Fibroblast of lung (primary cell): ENCODE measurements around the gene ELF3. TPM values are rescaled to one million over a fixed set of nuclear protein-coding genes. Genes with fewer than 3 reads are reported as not detected.
A peak's percentile ranks its signal among the peaks of the same experiment; 100 is the strongest.

ENCODE experiments used
- DNase-seq, 2 donors: peaks; one replicate each; pipeline versions ENCODE4 v3.0.0 to v3.0.0-alpha.2; 2010; ENCODE audit warnings: low read depth in 2 of 2
- H2AFZ ChIP-seq: 2 replicates; pipeline ENCODE4 v1.5.1; 2012; ENCODE audit warnings: low read length, control low read depth, inconsistent platforms
- H3K27ac ChIP-seq: 2 replicates; pipeline ENCODE4 v1.5.1; 2011; ENCODE audit warnings: low read length, control low read depth; ENCODE audit not compliant: insufficient read depth
- H3K27me3 ChIP-seq: 2 replicates; pipeline ENCODE4 v1.5.1; 2011; ENCODE audit warnings: mild to moderate bottlenecking, low read length; ENCODE audit not compliant: control insufficient read depth, insufficient read depth
- H3K36me3 ChIP-seq: 2 replicates; pipeline ENCODE4 v1.5.1; 2011; ENCODE audit warnings: low read length; ENCODE audit not compliant: control insufficient read depth, insufficient read depth
- H3K4me1 ChIP-seq: 2 replicates; pipeline ENCODE4 v1.5.1; 2011; ENCODE audit warnings: low read length; ENCODE audit not compliant: control insufficient read depth, insufficient read depth; ENCODE audit errors: extremely low read depth
- H3K4me2 ChIP-seq: 2 replicates; pipeline ENCODE4 v1.5.1; 2011; ENCODE audit warnings: low read length, control low read depth; ENCODE audit not compliant: insufficient read depth; ENCODE audit errors: extremely low read depth
- H3K4me3 ChIP-seq, 4 experiments: fragments of 200-600 bp in 1 of 4; sonication (generic) in 1 of 4; replicated peaks in 1 of 4; 2 replicates each; pipeline ENCODE4 v1.5.1; 2011 to 2016; ENCODE audit warnings: low read length in 4 of 4, low read depth in 3 of 4, mild to moderate bottlenecking in 3 of 4, control low read depth in 2 of 4, inconsistent platforms in 1 of 4, mixed read lengths in 1 of 4; ENCODE audit not compliant: insufficient read depth in 1 of 4; ENCODE audit errors: control extremely low read depth in 1 of 4
- H3K79me2 ChIP-seq: 2 replicates; pipeline ENCODE4 v1.5.1; 2012; ENCODE audit warnings: mild to moderate bottlenecking, low read length, inconsistent platforms; ENCODE audit not compliant: control insufficient read depth, insufficient read depth
- H3K9ac ChIP-seq: 2 replicates; pipeline ENCODE4 v1.5.1; 2011; ENCODE audit warnings: mild to moderate bottlenecking, low read length, control low read depth; ENCODE audit not compliant: insufficient read depth
- H3K9me3 ChIP-seq: 2 replicates; pipeline ENCODE4 v1.5.1; 2012; ENCODE audit warnings: low read depth, low read length; ENCODE audit not compliant: control insufficient read depth, insufficient read depth
- H4K20me1 ChIP-seq: 2 replicates; pipeline ENCODE4 v1.5.1; 2011; ENCODE audit warnings: low read length; ENCODE audit not compliant: control insufficient read depth, insufficient read depth; ENCODE audit errors: extremely low read depth
- EZH2 ChIP-seq: IDR thresholded peaks from 2 replicates; pipeline ENCODE4 v1.5.1; 2012; ENCODE audit warnings: low read length, control low read depth, mild to moderate bottlenecking; ENCODE audit errors: missing control alignments
- polyA plus RNA-seq, 2 donors: library from polyadenylated mRNA; depleted of rRNA in 1 of 2; stranded (reverse) in 1 of 2; unstranded in 1 of 2; fragments of >200 nt; gene quantifications; 2 replicates each; pipeline ENCODE4 v1.2.1, GENCODE V29; 2011 to 2012; ENCODE audit warnings: missing spikeins in 1 of 2
- total RNA-seq: library from RNA; depleted of rRNA; stranded (reverse); fragments of >200 nt; gene quantifications from 2 replicates; pipeline ENCODE4 v1.2.1, GENCODE V29; 2014
- TF ChIP-seq, protein P1 (sequence below), 2 donors: IDR thresholded peaks in 1 of 2; conservative IDR thresholded peaks in 1 of 2; 1 replicate in 1 of 2; 2 replicates in 1 of 2; pipeline ENCODE4 v1.5.1; 2011 to 2012; ENCODE audit warnings: low read length in 2 of 2, control low read depth in 1 of 2, inconsistent platforms in 1 of 2, low read depth in 1 of 2, mild to moderate bottlenecking in 1 of 2

ELF3 gene
- total and polyA plus RNA-seq, 2 donors (not counting 1 experiment from before 2014, with no cell fraction given) = 0.12 to 0.17 TPM

- Histone ChIP-seq H3K4me1 (no peaks in the 10 kb centered on the region), H3K36me3 (no peaks in the 10 kb centered on the region), H3K4me2 (peak overlapping the region; percentile 91), H3K4me3 (peak overlapping the region; percentile 30 to 92 (median 52)), H4K20me1 (no peaks in the 10 kb centered on the region), H3K9me3 (no peaks in the 10 kb centered on the region), H3K27ac (no peak overlapping the region), H3K79me2 (peaks cover 31% of the 10 kb centered on the region), H2AFZ (peak overlapping the region; percentile 84), H3K9ac (peak overlapping the region; percentile 31), H3K27me3 (no peaks in the 10 kb centered on the region)
- no peak for TF ChIP-seq EZH2
- TF ChIP-seq, protein P1, sequence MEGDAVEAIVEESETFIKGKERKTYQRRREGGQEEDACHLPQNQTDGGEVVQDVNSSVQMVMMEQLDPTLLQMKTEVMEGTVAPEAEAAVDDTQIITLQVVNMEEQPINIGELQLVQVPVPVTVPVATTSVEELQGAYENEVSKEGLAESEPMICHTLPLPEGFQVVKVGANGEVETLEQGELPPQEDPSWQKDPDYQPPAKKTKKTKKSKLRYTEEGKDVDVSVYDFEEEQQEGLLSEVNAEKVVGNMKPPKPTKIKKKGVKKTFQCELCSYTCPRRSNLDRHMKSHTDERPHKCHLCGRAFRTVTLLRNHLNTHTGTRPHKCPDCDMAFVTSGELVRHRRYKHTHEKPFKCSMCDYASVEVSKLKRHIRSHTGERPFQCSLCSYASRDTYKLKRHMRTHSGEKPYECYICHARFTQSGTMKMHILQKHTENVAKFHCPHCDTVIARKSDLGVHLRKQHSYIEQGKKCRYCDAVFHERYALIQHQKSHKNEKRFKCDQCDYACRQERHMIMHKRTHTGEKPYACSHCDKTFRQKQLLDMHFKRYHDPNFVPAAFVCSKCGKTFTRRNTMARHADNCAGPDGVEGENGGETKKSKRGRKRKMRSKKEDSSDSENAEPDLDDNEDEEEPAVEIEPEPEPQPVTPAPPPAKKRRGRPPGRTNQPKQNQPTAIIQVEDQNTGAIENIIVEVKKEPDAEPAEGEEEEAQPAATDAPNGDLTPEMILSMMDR (conservative IDR thresholded peaks at IDR 0.05 in 1 of 2, IDR thresholded peaks at IDR 0.05 in 1 of 2; ENCODE audit: low read depth in 1 of 2, low read length in 2 of 2) = no peak
- peak in 1 of 2 donors; percentile 17 for DNase-seq
Observed at GRCh38 chr1:201982082-201982622, 28.2 kb upstream of the ELF3 start.

DNA sequence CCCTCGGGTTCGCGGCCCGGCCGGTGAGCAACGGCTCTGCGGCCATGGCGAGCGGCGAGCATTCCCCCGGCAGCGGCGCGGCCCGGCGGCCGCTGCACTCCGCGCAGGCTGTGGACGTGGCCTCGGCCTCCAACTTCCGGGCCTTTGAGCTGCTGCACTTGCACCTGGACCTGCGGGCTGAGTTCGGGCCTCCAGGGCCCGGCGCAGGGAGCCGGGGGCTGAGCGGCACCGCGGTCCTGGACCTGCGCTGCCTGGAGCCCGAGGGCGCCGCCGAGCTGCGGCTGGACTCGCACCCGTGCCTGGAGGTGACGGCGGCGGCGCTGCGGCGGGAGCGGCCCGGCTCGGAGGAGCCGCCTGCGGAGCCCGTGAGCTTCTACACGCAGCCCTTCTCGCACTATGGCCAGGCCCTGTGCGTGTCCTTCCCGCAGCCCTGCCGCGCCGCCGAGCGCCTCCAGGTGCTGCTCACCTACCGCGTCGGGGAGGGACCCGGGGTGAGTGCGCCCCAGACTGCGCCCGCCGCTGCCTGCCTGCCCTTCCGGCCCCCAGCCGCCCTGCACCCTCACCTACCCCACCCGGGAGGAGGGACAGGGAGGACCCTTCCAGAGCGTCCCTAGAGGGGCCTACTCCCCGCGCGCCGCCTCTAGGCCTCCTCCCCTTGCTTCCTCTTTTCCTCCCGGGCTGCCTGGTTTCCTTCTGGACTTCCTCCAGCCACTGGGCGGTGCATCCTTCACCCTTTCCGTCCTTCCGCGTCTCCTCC, 27.6 kb upstream of the ELF3 start, which contains the start of gene RNPEP:
Gene RNPEP (plus strand): TSS at position 26 of the 757 bp plus-strand sequence. CDS start 19 bp downstream, at position 45.
- peak within 1 kb of the TSS; percentile 92 to 95 (median 94) for H3K4me3 ChIP-seq
- H3K27me3 ChIP-seq = no peaks in the 10 kb centered on the region
- H3K4me1 ChIP-seq = no peaks in the 10 kb centered on the region
- no peaks in the 10 kb centered on the region for H3K36me3 ChIP-seq
- no peaks in the 10 kb centered on the region for H3K9me3 ChIP-seq
- peak within 1 kb of the TSS; percentile 83 for H3K9ac ChIP-seq
- H3K4me2 ChIP-seq = peak within 1 kb of the TSS; percentile 91
- H3K79me2 ChIP-seq = peaks cover 31% of the 10 kb centered on the region
- DNase-seq = peak; percentile 75 to 83
- H3K27ac ChIP-seq = peak within 1 kb of the TSS; percentile 74
- TF ChIP-seq, protein P1 (conservative IDR thresholded peaks at IDR 0.05 in 1 of 2, IDR thresholded peaks at IDR 0.05 in 1 of 2; ENCODE audit: low read depth in 1 of 2, low read length in 2 of 2) = peak in 1 of 2 donors; percentile 16
- TF ChIP-seq EZH2 = no peak
- peak within 1 kb of the TSS; percentile 97 for H2AFZ ChIP-seq
- no peaks in the 10 kb centered on the region for H4K20me1 ChIP-seq

DNA sequence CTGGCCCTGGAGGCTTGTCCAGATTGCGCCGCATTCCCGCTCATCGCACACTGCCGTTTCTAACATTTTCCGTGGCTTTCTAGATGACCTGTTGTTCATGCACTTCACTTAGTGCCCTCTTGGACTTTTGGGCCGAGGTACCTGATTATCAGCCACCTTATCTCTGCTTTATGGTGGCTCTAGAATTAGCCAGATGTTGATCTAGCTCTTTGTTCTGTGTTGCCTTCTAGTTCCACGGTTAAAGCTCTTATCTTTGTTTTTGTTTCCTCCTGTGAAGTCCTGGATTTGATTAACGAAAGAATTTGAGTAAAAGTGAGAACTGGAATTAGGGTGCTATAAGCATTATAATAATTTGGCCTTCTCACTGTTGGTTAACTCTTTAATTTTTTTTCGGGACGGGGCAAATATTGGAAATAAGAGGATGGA, 27.0 kb upstream of the ELF3 start:
- Histone ChIP-seq H3K27ac (peak overlapping the region; percentile 74), H3K4me1 (no peaks in the 10 kb centered on the region), H3K4me2 (peak overlapping the region; percentile 84), H3K4me3 (peak overlapping the region; percentile 92 to 95 (median 94)), H3K9ac (peak overlapping the region; percentile 83), H3K36me3 (no peaks in the 10 kb centered on the region), H3K27me3 (no peaks in the 10 kb centered on the region), H3K79me2 (peaks cover 31% of the 10 kb centered on the region), H4K20me1 (no peaks in the 10 kb centered on the region), H3K9me3 (no peaks in the 10 kb centered on the region), H2AFZ (peak overlapping the region; percentile 97)
- no peak for DNase-seq
- no peak for TF ChIP-seq EZH2
- TF ChIP-seq, protein P1 (conservative IDR thresholded peaks at IDR 0.05 in 1 of 2, IDR thresholded peaks at IDR 0.05 in 1 of 2; ENCODE audit: low read depth in 1 of 2, low read length in 2 of 2) = no peak
